Tongue (tissue), 2 donors: ENCODE data around the gene SCPEP1. TPM values are rescaled to one million over a fixed set of nuclear protein-coding genes. Genes with fewer than 3 reads are reported as not detected.

Experiments
- DNase-seq: peaks from one replicate; pipeline ENCODE4 v3.0.0-alpha.2; 2015
- total RNA-seq: library from RNA; depleted of rRNA; stranded (reverse); fragments of >200 nt; gene quantifications from one replicate; pipeline ENCODE4 v1.2.3, GENCODE V29; 2014

The SCPEP1 gene
- total RNA-seq, 1 donor from 2014 or later = 32.1 TPM

DNA sequence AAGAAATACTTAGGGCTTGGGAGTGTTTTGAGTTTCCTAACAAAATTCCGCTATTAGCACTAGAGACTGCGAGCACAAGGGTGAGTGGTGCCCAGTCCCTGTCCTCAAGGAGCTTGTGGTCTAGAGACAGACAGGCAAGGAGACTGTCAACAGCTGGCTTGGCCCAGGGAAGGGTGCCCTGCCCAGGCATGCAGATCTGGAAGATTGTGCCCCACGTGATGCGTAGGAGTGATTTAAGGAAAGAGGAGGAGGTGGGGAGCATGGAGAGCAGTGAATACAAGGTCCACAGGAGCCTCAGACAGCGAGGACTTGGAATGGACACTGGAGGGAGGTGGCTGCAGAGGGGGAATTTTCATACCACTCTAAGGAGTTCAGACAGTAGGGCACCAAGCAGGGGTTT is 25.0 kb downstream of the SCPEP1 start:
- no peak for DNase-seq

DNA sequence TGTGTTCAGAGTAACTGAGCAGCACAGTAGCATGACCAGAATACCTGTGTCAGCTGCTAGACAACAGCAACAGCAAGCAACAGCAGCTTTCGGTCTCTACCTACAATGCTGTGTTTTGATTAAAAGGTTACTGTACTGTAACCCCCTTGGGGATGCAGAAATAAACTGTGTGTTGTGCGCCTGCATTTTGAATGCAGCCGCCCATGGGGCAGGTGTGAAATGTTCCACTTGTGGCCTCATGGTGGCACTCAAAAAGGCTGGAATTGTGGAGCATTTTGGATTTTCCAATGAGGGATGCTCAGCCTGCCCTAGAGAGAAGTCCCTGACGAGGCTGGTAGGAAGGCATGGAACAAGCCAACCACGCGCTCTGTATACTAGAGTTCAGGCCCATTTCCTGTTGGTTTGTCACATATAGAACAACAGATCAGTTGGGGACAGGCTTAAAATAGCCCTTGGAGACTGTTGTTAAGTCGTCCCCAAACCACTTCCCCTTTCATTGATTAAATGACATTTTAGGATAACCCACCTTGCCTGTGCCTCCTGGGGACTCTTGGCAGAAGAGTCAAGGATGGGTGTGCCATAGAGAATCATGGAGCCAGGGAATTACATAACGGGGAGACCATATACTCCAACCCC is 27.1 kb downstream of the SCPEP1 start:
- no peak for DNase-seq

DNA sequence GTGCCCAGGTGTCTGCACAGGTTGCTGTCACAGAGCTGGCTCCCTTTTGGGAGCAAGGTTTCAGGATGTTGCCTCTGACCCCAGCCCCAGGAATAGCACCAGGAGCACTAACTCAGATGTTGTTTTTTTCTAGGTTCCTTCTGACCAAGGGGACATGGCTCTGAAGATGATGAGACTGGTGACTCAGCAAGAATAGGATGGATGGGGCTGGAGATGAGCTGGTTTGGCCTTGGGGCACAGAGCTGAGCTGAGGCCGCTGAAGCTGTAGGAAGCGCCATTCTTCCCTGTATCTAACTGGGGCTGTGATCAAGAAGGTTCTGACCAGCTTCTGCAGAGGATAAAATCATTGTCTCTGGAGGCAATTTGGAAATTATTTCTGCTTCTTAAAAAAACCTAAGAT is 28.1 kb downstream of the SCPEP1 start:
- no peak for DNase-seq

DNA sequence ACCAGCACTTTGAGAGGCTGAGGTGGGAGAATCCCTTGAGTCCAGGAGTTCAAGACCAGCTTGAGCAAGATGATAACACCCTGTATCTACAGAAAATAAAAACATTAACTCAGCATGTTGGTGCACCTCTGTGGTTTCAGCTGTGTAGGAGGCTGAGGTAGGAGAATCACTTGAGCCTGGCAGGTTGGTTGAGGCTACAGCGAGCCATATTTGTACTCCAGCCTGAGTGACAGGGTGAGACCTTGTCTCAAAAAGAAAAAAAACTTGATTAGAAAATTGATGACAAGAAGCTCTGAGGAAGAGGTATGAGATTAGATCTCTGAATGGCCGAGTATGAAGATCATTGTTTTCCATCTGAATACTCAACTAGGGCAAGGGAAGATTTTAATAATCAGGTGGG is 31.0 kb downstream of the SCPEP1 start:
- no peak for DNase-seq

DNA sequence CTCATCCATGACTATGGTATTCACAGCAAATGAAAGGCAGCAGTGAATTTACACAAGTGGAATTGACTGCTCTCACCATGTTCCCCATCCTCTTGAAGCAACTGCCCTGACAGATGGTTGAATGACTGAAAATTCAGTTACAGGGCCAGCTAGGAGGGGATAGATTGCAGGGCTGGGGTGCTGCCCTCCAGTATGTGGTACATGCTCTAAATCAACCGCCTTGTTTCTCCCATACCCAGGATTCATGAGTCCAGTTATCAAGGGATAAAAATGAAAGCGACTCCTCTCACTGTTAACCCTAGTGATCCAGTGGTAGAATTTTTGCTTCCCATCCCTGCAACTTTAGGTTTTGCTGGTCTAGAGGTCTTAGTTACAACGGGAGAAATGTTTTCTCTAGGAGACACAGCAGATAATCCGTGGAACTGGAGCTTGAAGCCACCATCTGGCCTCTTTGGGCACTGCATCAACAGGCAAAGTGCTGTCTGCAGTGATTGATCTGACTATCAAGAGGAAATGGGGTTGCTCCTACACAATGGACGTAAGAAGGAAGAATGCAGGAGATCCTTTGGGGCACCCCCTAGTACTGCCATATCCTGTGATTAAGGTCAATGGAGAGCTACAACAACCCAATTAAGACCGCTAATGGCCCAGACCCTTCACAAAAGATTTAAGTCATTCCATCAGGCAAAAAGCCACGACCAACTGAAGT is 32.0 kb downstream of the SCPEP1 start:
- DNase-seq = peak; percentile 51

DNA sequence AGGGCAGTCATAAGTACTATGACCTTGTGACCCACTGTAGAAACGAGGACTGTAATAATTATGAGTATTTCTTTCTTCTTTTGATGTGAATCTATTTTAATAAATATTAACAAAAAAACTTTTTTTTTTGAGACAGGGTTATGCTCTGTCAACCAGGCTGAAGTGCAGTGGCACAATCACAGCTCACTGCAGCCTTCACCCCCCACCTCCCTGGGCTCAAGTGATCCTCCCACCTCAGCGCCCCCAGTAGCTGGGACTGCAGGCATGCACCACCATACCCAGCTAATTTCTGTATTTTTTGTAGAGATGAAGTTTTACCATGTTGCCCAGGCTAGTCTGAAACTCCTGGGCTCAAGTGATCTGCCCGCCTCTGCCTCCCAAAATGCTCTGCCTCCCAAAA is 32.6 kb downstream of the SCPEP1 start:
- no peak for DNase-seq

DNA sequence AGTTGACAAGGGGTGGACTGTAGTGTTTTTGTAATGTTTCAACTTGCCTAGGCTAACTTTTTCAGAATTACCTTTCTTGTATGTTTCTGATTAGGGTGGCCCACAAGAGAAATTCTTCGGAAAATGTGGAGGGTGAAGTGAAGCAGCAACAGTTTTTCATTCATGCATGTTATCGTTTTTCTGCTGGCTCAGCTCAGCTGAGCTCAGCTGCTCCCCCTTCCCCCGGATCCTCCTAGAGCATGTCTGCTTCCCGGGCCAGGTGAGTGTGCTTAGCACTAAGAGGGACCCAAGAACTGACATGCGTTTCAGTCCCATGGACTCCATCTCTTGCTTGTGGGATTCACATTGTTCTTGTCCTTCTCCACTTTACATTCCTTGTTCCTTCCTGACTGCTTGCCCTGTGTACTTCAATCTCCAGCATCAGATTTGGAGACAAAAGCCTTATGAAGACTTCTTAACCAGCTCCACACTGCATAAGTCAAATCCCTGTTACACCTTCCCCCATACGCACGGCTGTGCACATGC is 33.6 kb downstream of the SCPEP1 start:
- no peak for DNase-seq

DNA sequence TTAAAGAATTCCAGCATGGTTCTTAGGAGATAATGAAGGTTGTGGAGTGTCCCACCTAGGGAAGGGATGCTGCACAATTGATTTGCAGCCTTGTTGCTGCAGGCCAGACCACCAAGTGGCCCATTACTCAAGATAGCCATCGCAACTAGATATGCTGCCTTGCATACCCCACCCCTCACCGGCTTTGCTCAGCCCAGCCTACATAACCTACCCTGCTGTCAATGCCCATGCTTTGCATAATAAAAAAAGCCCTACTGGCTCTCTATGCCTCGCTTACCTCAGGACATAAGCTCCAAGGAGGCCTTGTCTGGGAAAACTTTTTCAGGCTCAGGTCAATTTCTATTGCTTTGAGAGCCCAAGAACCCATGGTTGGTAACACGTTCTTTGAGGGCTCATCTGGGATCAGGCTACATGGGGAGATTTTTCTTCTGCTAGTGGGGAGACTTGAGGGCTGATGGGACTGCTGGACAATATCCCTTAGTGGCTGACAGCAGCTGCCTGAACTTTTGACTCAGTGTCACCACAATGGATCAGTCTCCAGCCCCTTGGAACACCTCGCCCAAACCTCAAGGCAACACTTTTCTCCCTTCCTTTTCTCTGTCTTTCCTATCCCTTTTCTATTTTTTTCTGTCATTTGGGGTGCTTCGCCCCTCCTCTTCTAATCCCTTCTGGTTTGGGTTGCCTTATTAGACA is 38.3 kb downstream of the SCPEP1 start:
- DNase-seq = no peak

DNA sequence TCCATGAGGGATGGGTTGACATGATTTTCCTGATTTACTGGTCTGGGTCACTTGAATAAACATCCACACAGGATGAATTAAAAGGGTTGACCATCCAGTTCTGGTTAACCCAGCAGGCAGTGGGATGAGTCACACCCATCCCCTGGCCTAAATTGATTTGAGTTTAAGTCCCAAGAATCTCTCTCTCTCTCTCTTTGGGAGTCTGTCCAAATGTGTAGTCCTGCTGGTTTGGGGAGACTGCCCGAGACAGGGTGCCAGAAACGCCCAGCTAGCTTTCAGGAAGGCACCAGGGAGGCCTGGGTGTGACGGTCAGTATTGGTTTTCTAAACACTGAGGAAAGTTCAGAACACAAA is 38.8 kb downstream of the SCPEP1 start:
- no peak for DNase-seq

DNA sequence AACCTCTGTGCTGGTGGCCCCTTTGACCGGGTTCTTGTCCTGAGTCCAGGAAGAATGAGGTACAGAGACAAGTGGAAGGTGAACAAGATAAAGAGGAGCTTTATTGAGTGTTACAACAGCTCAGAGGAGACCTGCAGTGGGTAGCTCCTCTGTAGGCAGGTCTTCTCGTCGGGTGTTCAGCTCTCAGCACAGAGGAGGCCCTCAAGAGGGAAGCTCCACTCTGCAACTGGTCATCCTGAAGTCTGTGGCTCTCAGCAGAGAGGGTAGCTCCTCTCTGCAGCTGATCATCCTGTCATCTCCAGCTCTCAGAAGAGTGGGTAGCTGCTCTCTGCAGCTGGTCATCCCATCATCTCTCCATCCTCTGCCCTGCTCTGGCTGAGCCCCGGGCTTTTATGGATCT is 39.7 kb downstream of the SCPEP1 start:
- no peak for DNase-seq

DNA sequence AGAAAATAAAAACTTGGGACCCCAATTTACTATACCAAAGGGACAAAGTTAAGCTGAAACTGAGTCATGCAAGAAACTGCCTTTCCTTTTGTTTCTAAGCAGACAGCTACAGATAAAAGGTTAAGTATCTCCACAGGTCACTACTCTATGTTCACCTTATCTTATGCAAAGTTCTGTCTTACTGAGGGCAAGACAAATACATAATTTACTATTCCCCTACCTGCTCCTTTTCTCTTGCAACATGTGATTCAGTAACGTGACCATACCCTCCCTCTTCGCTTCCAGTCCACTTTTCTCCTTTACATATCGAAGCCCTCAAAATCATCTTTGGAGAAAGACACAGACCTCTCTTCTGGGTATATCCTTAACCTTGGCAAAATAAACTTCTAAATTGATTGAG is 42.3 kb downstream of the SCPEP1 start:
- no peak for DNase-seq

DNA sequence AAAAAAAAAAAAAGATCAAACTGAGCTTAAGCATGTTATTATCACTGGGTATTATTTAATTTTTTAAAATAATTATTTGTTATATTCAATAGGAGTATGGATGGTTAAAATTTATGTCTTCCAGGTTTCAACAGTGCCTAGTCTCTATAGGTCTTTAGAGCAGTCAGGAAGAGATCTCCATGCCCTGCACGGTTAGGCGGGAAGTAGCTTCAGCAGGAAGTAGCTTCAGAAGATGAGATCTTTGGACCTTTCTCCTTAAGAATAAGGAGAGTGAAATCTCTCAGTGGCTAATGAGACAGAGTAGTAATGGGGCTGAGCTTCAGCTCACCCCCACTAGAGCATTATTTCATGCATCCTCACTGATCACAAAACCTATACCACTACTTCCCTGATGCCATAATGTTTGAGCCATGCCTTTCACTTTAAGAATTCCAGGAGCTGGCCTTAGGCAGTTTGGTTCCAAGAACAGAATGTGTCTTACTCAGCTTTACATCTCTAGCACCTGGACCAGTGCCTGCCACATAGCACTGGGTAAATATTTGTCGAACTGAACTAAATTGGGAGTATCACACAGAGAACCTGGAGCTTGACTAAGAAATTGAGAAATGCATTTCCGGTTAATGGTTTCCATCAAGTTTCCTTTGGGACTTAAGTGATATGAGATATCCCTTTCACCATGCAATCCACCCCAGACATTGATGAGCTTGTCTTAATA is 43.5 kb downstream of the SCPEP1 start:
- DNase-seq = no peak

DNA sequence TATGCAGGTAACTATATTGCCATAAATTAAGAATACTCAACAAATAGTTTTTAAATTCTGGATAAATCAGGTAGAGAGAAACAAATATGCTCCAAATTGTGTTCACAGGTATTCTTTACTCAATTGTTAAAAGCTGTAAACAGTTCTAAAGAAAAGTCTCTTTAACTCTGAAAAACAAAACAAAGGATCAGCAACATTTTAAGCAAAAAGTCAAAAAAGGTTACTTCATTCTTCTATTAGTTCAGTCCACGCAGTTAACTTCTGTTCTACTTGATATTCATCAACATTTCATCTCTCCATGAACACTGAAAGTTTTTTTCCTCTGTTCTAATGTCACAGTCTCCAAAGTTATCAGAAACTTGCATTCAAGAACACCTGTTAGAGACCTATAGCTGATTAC is 47.9 kb downstream of the SCPEP1 start:
- no peak for DNase-seq

DNA sequence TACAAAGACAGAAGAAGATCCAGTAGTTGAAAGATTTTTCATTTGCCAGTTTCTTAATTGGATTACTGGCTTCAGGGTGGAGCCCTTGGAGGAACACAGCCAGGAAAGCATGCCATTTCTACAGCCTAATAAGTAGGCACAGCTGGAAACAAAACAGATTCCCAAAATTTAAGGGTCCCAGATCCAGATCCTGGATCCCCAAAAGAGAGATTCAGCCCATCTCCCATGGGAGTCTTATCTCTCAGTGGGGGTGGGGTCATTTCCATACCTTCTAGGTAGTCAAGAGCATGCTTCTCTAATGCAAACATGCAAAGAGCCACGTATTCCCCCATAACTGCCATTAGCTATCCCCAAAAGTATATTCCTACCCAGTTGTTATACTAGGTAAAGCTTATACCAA is 49.9 kb downstream of the SCPEP1 start:
- no peak for DNase-seq

DNA sequence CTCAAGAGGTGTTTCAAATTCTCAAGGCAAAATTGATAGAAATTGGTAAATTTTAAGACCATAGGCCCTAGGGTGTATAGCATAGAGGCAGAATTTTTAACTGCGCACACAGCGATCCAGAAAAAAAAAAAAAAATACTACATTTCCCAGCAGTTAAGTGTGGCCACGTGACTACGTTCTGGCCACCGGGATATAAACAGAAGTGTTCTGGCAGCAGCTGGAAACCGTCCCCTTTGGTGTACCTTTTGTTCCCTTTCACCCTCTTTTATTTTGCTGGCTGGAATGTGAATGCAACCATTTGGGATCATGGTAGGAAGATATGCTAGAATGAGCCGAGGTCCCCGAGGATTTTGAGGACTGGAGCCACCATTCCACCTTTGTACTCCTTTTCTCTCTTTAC is 54.4 kb downstream of the SCPEP1 start:
- no peak for DNase-seq

DNA sequence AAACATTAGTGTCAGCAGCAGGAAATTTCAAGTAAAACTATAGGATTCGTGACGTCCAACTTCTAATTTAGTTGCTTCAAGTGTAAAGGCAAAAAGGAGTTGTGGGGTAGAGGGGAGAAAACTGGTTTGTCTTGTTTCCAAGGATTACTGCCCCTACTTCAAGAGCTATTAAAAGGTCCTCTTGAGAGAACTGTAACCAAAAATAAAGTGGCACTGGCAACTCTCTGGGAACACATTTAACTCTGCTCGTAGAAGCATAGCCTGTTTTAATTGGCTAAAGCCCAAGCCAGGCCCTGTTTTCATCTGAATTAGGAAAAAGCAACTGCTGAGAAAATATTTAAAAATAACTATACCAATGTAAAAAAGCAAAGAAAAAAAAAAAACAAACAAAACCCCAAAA is 55.4 kb downstream of the SCPEP1 start:
- DNase-seq = peak; percentile 78

DNA sequence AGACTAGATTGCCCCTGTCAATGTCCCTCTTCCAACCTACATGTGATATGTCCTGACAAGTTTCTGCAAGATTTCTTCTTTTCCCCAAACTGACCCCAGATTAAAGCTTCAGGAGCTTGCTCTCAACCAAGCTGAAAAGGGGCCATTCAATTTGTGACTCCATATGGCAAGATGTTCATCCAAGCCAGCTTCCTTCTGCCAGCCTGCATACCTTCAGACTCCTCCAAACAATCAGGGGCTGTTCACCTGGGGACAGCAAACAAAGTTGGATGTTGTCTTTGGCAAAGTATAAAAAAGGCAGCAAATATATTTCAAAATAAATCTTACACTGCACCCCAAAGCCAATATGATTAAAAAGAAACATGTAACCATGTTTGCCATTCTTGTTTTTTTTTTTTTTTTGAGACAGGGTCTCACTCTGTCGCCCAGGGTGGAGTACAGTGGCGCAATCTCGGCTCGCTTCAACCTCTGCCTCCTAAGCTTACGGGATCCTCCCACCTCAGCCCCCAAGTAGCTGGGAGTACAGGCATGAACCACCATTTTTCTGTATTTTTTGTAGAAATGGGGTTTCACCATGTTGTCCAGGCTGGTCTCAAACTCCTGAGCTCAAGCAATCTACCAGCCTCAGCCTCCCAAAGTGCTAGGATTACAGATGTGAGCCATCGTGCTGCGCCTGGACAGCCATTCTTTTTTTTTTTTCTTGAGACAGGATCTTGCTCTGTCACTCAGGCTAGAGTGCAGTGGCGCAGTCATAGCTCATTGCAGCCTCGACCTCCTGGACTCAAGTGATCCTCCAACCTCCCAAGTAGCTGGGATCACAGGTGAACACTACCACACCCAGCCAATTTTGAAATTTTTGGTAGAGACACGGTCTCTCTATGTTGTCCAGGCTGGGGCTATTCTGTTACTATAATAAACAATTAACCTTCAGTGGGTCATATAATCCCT is 57.1 kb downstream of the SCPEP1 start:
- DNase-seq = no peak

DNA sequence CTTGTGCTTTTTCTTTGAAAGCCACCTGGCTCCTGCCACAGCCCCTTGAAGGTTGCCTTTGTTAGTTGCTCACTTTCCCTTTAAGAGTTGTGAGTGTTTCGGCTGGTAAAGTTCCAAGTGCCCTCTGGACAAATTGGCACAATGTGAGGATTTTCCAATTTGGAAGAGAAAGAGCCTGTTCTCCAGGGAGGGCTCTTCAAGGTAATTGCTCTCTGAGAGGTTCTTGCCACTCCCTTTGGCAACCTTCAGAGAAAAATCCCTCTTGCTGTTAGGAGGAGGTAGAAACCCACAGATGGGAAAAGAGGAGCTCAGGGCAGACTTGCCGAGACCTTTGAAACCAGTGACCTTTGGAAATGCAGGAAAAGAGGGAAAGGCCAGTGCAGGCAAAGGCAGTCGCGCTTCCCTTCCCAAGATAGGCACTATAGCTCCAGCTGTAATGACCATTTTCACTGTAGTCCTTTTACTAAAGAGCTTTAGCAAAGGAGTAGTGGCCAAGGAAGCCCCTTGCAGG is 58.1 kb downstream of the SCPEP1 start:
- peak; percentile 51 for DNase-seq

DNA sequence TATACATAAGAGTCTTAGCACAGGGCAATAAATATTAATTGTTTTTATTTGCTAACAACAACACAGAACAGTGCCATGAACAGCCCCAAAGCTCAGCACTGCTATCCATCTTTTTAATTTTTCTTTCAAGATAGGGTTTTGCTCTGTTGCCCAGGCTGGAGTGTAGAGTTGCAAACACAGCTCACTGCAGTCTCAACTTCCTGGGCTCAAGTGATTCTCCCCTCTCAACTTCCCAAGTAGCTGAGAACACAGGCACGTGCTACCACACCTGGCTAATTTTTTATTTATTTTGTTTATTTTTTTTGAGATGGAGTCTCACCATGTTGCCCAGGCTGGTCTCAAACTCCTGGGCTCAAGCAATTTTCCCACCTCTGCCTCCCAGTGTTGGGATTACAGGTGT is 59.5 kb downstream of the SCPEP1 start:
- no peak for DNase-seq

DNA sequence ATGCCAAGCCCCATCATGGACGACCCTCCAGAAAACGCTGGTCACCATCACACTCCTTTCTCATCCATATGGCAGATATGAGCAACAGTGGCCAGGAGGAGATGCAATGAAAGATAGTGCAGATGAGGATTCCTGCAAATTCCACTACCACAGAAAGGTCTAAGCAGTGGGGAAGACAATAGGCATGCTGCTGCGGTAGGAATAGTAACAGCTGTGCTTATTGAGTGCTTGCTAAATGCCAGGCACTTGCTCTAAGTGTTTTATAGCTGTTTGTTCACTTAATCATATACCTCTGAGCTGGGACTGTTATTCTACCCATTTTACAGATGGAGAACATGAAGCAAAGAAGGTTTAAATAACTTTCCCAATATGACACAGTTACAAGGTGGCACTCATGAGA is 60.6 kb downstream of the SCPEP1 start:
- DNase-seq = no peak

DNA sequence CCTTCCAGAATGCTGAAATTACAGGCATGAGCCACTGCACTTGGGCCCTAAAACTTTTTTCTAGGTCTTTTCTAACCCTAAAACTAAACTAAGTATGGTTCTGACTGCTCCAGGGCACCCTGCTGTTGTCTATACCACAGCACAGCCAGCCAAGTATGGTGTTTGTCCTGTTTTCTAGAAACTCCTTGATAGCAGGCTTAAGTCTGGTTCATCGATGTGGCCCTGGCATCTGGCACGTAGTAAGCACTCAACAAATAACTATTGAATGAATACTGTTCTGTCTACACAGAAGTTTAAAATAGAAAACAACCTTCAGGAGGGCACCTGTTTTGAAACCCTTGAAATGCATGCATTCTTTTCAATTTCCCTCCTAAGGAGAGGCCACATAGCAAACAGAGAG is 62.6 kb downstream of the SCPEP1 start:
- no peak for DNase-seq

DNA sequence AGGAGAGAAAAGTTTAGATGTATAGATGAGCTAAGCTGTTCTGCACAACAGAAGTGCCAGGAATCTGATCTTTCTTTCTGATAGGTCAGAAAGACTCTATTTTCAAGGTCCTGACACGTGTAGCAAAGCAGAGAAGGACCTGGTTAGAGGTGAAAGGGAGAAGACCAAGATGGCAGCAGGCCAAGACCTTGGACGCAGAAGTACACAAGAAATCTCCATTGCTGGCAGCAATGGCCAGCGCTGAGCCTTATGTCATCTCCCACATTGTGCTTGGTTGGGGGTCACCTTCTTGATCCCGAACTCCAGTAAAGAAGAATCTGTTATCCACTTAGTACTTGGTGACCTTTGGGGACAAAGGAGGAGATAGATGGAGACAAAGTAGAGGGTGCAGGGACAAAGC is 65.3 kb downstream of the SCPEP1 start:
- no peak for DNase-seq
